ENCODE measurements around the gene NPPC. TPM values are rescaled to one million over a fixed set of nuclear protein-coding genes. Genes with fewer than 3 reads are reported as not detected.

NPPC gene
- polyA plus RNA-seq, 1 donor from 2014 or later, result 2.7 TPM

DNA sequence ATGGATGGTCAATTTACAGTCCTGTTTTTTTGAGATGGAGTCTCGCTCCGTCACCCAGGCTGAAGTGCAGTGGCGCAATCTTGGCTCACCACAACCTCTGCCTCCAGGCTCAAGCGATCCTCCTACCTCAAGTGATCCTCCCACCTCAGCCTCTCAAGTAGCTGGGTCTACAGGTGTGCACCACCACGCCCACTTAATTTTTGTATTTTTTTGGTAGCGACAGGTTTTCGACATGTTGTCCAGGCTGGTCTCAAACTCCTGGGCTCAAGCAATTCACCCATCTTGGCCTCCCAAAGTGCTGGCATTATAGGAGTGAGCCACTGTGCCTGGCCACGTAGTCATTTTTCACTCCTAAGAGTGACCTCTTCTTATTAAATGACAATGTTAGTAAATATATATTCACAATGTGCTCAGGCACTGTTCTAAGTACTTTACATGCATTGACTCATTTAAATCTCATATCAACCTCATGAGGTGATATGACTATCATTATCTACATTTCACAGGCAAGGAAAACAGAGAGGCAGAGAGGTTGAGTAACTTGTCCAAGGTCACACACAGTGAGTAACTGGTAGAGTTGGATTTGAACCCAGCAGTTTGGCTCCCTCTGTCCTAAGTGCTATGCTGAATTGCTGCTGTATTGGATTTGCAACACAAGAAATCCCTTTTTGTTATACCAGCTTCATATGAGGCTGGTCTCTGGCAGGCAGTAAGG lies 29.7 kb upstream of the NPPC start:
- TF ChIP-seq POLR2AphosphoS5 (IDR thresholded peaks at IDR 0.05) (no peak), MXI1 (conservative IDR thresholded peaks at IDR 0.05; ENCODE audit: poor library complexity, severe bottlenecking) (no peak)
- Histone ChIP-seq H2AFZ (ENCODE audit: low read depth, low read length) (no peak overlapping the region), H3K36me3 (ENCODE audit: insufficient read depth, low read length) (no peaks in the 10 kb centered on the region), H3K27me3 (ENCODE audit: insufficient read depth, low read depth, low read length) (no peaks in the 10 kb centered on the region), H3K4me3 (ENCODE audit: low read length) (no peak overlapping the region), H3K9me3 (ENCODE audit: low read length) (no peaks in the 10 kb centered on the region), H3F3A (ENCODE audit: insufficient read depth, low read length, poor library complexity, severe bottlenecking) (no peaks in the 10 kb centered on the region), H3K4me2 (ENCODE audit: low read length) (no peak overlapping the region), H3K79me2 (replicated peaks; ENCODE audit: insufficient read depth, low read length) (no peaks in the 10 kb centered on the region), H4K20me1 (ENCODE audit: insufficient read depth) (no peaks in the 10 kb centered on the region), H3K9ac (ENCODE audit: low read length) (no peak overlapping the region), H3K9me2 (ENCODE audit: insufficient read depth, low read length) (no peaks in the 10 kb centered on the region), H3K27ac (ENCODE audit: low read length) (no peak overlapping the region)

DNA sequence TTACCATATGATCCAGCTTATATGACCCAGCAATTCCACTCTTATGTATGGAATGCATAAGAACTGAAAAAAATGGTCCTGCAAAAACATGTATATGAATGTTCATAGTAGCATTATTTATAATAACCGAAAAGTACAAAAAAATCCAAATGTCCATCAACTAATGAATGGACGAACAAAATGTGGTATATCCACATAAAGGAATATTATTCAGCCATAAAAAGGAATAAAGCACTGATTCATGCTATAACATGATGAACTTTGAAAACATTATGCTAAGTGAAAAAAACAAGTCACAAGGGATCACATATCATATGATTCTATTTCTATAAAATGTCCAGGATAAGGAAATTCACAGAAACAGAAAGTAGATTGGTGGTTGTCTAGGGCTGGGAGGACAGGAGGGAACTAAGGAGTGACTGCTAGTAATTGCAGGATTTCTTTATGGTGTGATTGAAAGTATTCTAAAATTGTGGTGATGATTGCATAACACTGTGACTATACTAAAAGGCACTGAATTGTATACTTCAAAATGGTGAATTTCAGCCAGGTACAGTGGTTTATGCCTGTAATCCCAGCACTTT lies 25.3 kb upstream of the NPPC start:
- no peaks in the 10 kb centered on the region for H4K20me1 ChIP-seq (ENCODE audit: insufficient read depth)
- H3K27me3 ChIP-seq (ENCODE audit: insufficient read depth, low read depth, low read length), result no peaks in the 10 kb centered on the region
- no peak overlapping the region for H3K4me3 ChIP-seq (ENCODE audit: low read length)
- no peak overlapping the region for H3K27ac ChIP-seq (ENCODE audit: low read length)
- no peak overlapping the region for H3K9ac ChIP-seq (ENCODE audit: low read length)
- no peak overlapping the region for H3K4me2 ChIP-seq (ENCODE audit: low read length)
- no peaks in the 10 kb centered on the region for H3K36me3 ChIP-seq (ENCODE audit: insufficient read depth, low read length)
- no peaks in the 10 kb centered on the region for H3K79me2 ChIP-seq (replicated peaks; ENCODE audit: insufficient read depth, low read length)
- TF ChIP-seq POLR2AphosphoS5 (IDR thresholded peaks at IDR 0.05) (no peak), RAD21 (conservative IDR thresholded peaks at IDR 0.05) (no peak), TAF1 (IDR thresholded peaks at IDR 0.05; ENCODE audit: low read depth) (no peak), SMC3 (conservative IDR thresholded peaks at IDR 0.05; ENCODE audit: poor library complexity) (no peak), EZH2 (IDR thresholded peaks at IDR 0.05; ENCODE audit: borderline replicate concordance, insufficient read depth, low read length, poor library complexity, severe bottlenecking) (no peak), MXI1 (conservative IDR thresholded peaks at IDR 0.05; ENCODE audit: poor library complexity, severe bottlenecking) (no peak), EP300 (conservative IDR thresholded peaks at IDR 0.05; ENCODE audit: poor library complexity, severe bottlenecking) (no peak)
- TF ChIP-seq, protein P1, sequence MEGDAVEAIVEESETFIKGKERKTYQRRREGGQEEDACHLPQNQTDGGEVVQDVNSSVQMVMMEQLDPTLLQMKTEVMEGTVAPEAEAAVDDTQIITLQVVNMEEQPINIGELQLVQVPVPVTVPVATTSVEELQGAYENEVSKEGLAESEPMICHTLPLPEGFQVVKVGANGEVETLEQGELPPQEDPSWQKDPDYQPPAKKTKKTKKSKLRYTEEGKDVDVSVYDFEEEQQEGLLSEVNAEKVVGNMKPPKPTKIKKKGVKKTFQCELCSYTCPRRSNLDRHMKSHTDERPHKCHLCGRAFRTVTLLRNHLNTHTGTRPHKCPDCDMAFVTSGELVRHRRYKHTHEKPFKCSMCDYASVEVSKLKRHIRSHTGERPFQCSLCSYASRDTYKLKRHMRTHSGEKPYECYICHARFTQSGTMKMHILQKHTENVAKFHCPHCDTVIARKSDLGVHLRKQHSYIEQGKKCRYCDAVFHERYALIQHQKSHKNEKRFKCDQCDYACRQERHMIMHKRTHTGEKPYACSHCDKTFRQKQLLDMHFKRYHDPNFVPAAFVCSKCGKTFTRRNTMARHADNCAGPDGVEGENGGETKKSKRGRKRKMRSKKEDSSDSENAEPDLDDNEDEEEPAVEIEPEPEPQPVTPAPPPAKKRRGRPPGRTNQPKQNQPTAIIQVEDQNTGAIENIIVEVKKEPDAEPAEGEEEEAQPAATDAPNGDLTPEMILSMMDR (IDR thresholded peaks at IDR 0.05; ENCODE audit: poor library complexity, severe bottlenecking), result no peak
- TF ChIP-seq, protein P2, sequence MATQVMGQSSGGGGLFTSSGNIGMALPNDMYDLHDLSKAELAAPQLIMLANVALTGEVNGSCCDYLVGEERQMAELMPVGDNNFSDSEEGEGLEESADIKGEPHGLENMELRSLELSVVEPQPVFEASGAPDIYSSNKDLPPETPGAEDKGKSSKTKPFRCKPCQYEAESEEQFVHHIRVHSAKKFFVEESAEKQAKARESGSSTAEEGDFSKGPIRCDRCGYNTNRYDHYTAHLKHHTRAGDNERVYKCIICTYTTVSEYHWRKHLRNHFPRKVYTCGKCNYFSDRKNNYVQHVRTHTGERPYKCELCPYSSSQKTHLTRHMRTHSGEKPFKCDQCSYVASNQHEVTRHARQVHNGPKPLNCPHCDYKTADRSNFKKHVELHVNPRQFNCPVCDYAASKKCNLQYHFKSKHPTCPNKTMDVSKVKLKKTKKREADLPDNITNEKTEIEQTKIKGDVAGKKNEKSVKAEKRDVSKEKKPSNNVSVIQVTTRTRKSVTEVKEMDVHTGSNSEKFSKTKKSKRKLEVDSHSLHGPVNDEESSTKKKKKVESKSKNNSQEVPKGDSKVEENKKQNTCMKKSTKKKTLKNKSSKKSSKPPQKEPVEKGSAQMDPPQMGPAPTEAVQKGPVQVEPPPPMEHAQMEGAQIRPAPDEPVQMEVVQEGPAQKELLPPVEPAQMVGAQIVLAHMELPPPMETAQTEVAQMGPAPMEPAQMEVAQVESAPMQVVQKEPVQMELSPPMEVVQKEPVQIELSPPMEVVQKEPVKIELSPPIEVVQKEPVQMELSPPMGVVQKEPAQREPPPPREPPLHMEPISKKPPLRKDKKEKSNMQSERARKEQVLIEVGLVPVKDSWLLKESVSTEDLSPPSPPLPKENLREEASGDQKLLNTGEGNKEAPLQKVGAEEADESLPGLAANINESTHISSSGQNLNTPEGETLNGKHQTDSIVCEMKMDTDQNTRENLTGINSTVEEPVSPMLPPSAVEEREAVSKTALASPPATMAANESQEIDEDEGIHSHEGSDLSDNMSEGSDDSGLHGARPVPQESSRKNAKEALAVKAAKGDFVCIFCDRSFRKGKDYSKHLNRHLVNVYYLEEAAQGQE (IDR thresholded peaks at IDR 0.05; ENCODE audit: borderline replicate concordance), result no peak
- no peak overlapping the region for H2AFZ ChIP-seq (ENCODE audit: low read depth, low read length)
- H3K9me2 ChIP-seq (ENCODE audit: insufficient read depth, low read length), result no peaks in the 10 kb centered on the region
- no peaks in the 10 kb centered on the region for H3F3A ChIP-seq (ENCODE audit: insufficient read depth, low read length, poor library complexity, severe bottlenecking)
- no peaks in the 10 kb centered on the region for H3K9me3 ChIP-seq (ENCODE audit: low read length)
